Ishikawa (cell line): ENCODE results near the gene POLN.

Source experiments
- CEBPB ChIP-seq: IDR thresholded peaks from 2 replicates; pipeline ENCODE4 v1.6.1; 2012
- CREB1 ChIP-seq: IDR thresholded peaks from 2 replicates; pipeline ENCODE4 v1.6.1; 2012; ENCODE audit warnings: low read depth
- EGR1 ChIP-seq: IDR thresholded peaks from 2 replicates; pipeline ENCODE4 v1.6.1; 2012
- EP300 ChIP-seq: IDR thresholded peaks from 2 replicates; pipeline ENCODE4 v1.6.1; 2012; ENCODE audit warnings: borderline replicate concordance
- FOXM1 ChIP-seq: IDR thresholded peaks from 2 replicates; pipeline ENCODE4 v1.6.1; 2012; ENCODE audit warnings: low read depth, borderline replicate concordance
- MAX ChIP-seq: IDR thresholded peaks from 2 replicates; pipeline ENCODE4 v1.6.1; 2012
- NFIC ChIP-seq: IDR thresholded peaks from 2 replicates; pipeline ENCODE4 v1.6.1; 2012
- RAD21 ChIP-seq: IDR thresholded peaks from 2 replicates; pipeline ENCODE4 v1.6.1; 2012; ENCODE audit warnings: low read depth
- REST ChIP-seq: IDR thresholded peaks from 2 replicates; pipeline ENCODE4 v1.6.1; 2012; ENCODE audit warnings: low read depth, mild to moderate bottlenecking
- TAF1 ChIP-seq: IDR thresholded peaks from 2 replicates; pipeline ENCODE4 v1.6.1; 2012; ENCODE audit warnings: low read depth, mild to moderate bottlenecking
- TCF12 ChIP-seq: IDR thresholded peaks from 2 replicates; pipeline ENCODE4 v1.6.1; 2012; ENCODE audit warnings: low read depth
- TEAD4 ChIP-seq: IDR thresholded peaks from 2 replicates; pipeline ENCODE4 v1.6.1; 2012
- USF1 ChIP-seq: IDR thresholded peaks from 2 replicates; pipeline ENCODE4 v1.6.1; 2012
- YY1 ChIP-seq: IDR thresholded peaks from 2 replicates; pipeline ENCODE4 v1.6.1; 2012; ENCODE audit warnings: low read depth
- ZBTB7A ChIP-seq: IDR thresholded peaks from 2 replicates; pipeline ENCODE4 v1.6.1; 2012; ENCODE audit warnings: low read depth

POLN gene

GRCh38 chr4:2269206-2269531 is 27.2 kb upstream of the POLN start:
- no peak for TF ChIP-seq NFIC
- TF ChIP-seq MAX, result no peak

GRCh38 chr4:2268357-2269205 is 26.7 kb upstream of the POLN start:
- no peak for TF ChIP-seq YY1
- no peak for TF ChIP-seq REST
- TF ChIP-seq EP300, result no peak
- TF ChIP-seq CREB1, result no peak
- no peak for TF ChIP-seq EGR1
- TF ChIP-seq RAD21, result no peak
- TF ChIP-seq TEAD4, result no peak
- TF ChIP-seq TCF12, result no peak
- TF ChIP-seq TAF1, result no peak
- no peak for TF ChIP-seq USF1
- TF ChIP-seq NFIC, result no peak
- no peak for TF ChIP-seq CEBPB
- no peak for TF ChIP-seq ZBTB7A
- TF ChIP-seq FOXM1, result no peak
- TF ChIP-seq MAX, result no peak

GRCh38 chr4:2267841-2268240 is 25.9 kb upstream of the POLN start:
- TF ChIP-seq TEAD4, result no peak
- TF ChIP-seq FOXM1, result no peak
- TF ChIP-seq NFIC, result no peak
- TF ChIP-seq TAF1, result no peak
- TF ChIP-seq ZBTB7A, result no peak
- TF ChIP-seq USF1, result no peak
- TF ChIP-seq RAD21, result no peak
- TF ChIP-seq TCF12, result no peak
- no peak for TF ChIP-seq YY1
- no peak for TF ChIP-seq CEBPB
- no peak for TF ChIP-seq EGR1
- TF ChIP-seq CREB1, result no peak
- TF ChIP-seq EP300, result no peak
- TF ChIP-seq MAX, result no peak
- TF ChIP-seq REST, result no peak

GRCh38 chr4:2267320-2267811 is 25.4 kb upstream of the POLN start:
- no peak for TF ChIP-seq CEBPB
- no peak for TF ChIP-seq YY1
- no peak for TF ChIP-seq USF1
- no peak for TF ChIP-seq FOXM1
- TF ChIP-seq REST, result no peak
- TF ChIP-seq NFIC, result no peak
- TF ChIP-seq RAD21, result no peak
- TF ChIP-seq ZBTB7A, result no peak
- no peak for TF ChIP-seq CREB1
